Measurements from ENCODE around the gene PPP2R5E.

GRCh38 chr14:63328787-63329737 is 214.1 kb downstream of the PPP2R5E start:
- TF ChIP-seq CTCF (IDR thresholded peaks at IDR 0.05) (no peak), POLR2A (IDR thresholded peaks at IDR 0.05) (no peak)
